Upper lobe of left lung (tissue), 4 donors: Measurements from ENCODE around the gene SUDS3.

Experiments used
- EP300 ChIP-seq, 4 donors: sonication (generic); formaldehyde crosslinking; IDR thresholded peaks; one replicate each; pipeline ENCODE4 v1.5.1; 2017; ENCODE audit warnings: antibody characterized with exemption in 4 of 4, control low read depth in 2 of 4
- POLR2AphosphoS5 ChIP-seq, 2 donors: sonication (generic); formaldehyde crosslinking; IDR thresholded peaks; one replicate each; pipeline ENCODE4 v1.5.1; 2017; ENCODE audit warnings: antibody characterized with exemption in 2 of 2

GRCh38 chr12:118397708-118398440 is 21.5 kb downstream of the SUDS3 start:
- TF ChIP-seq EP300 (IDR thresholded peaks at IDR 0.05), result no peak
- TF ChIP-seq POLR2AphosphoS5 (IDR thresholded peaks at IDR 0.05), result no peak
